HepG2 (cell line): Measurements from ENCODE around the gene OR8B12. TPM values are rescaled to one million over a fixed set of nuclear protein-coding genes. Genes with fewer than 3 reads are reported as not detected.

Experiments used
- ATAC-seq: fragments of 200-7000 bp; cut with Tn5 transposase; 3 replicates; pipeline ENCODE4 v1.9.1; 2020; ENCODE audit warnings: mild to moderate bottlenecking, moderate library complexity
- BruUV-seq: library from RNA; stranded (reverse); fragments of 400-500 nt; replicated peaks from 2 replicates; lab custom pipeline; 2021; lab: Mats Ljungman, UMichigan
- CTCF ChIA-PET: fragments of 300-600 bp; formaldehyde crosslinking; extraction: SDS; loops from one replicate; lab custom pipeline; 2021; ENCODE audit warnings: low total read pairs, inconsistent platforms, low intra/inter-chr PET ratio; lab: Yijun Ruan, JAX
- POLR2A ChIA-PET: fragments of 350-600 bp; sonication (Branson Sonifier 250); formaldehyde crosslinking; loops from one replicate; lab custom pipeline; 2020; ENCODE audit warnings: antibody characterized with exemption, inconsistent platforms; lab: Yijun Ruan, JAX
- DNase-seq: peaks from one replicate; pipeline ENCODE4 v3.0.0-alpha.2; 2015; ENCODE audit warnings: low spot score
- FAIRE-seq: peaks from 3 replicates; lab custom pipeline; 2011; peaks lifted over from hg19 to GRCh38; lab: Jason Lieb, UNC
- H2AFZ ChIP-seq: one replicate; pipeline ENCODE4 v1.6.1; 2011; ENCODE audit warnings: low read length, inconsistent platforms
- H3K27ac ChIP-seq: fragments of 300-600 bp; 3 replicates; pipeline ENCODE4 v1.8.0; 2011; ENCODE audit warnings: mixed run types, mild to moderate bottlenecking, mixed read lengths, low read length, inconsistent platforms; ENCODE audit not compliant: insufficient read depth; ENCODE audit errors: extremely low read length
- H3K27me3 ChIP-seq, 2 experiments: fragments of 200-600 bp in 1 of 2; 2 replicates in 1 of 2; 3 replicates in 1 of 2; pipeline versions ENCODE4 v1.6.0 to v1.8.0; 2011; ENCODE audit warnings: low read length in 2 of 2, mild to moderate bottlenecking in 2 of 2, moderate library complexity in 2 of 2, inconsistent platforms in 1 of 2; ENCODE audit not compliant: insufficient read depth in 2 of 2, control insufficient read depth in 1 of 2
- H3K36me3 ChIP-seq, 2 experiments: fragments of 200-600 bp in 1 of 2; replicated peaks in 1 of 2; 2 replicates in 1 of 2; 3 replicates in 1 of 2; pipeline versions ENCODE4 v1.5.1 to v1.8.0; 2011; ENCODE audit warnings: low read length in 2 of 2, inconsistent platforms in 1 of 2; ENCODE audit not compliant: insufficient read depth in 2 of 2, control insufficient read depth in 1 of 2
- H3K4me1 ChIP-seq: 2 replicates; pipeline ENCODE4 v1.5.1; 2012; ENCODE audit warnings: low read length, inconsistent platforms; ENCODE audit not compliant: insufficient read depth
- H3K4me2 ChIP-seq: 2 replicates; pipeline ENCODE4 v1.6.0; 2011; ENCODE audit warnings: low read depth, low read length, inconsistent platforms
- H3K4me3 ChIP-seq, 3 experiments: fragments of 200-600 bp in 1 of 3; sonication (generic), shearing (Covaris generic) in 1 of 3; replicated peaks in 1 of 3; 2 replicates each; pipeline ENCODE4 v1.5.1; 2011 to 2016; ENCODE audit warnings: low read length in 3 of 3, inconsistent platforms in 2 of 3, low read depth in 2 of 3, mild to moderate bottlenecking in 2 of 3, control low read depth in 1 of 3, mixed read lengths in 1 of 3; ENCODE audit not compliant: insufficient read depth in 1 of 3
- H3K79me2 ChIP-seq: one replicate; pipeline ENCODE4 v1.6.1; 2011; ENCODE audit warnings: low read length, inconsistent platforms; ENCODE audit not compliant: insufficient read depth
- H3K9ac ChIP-seq: 2 replicates; pipeline ENCODE4 v1.6.0; 2011; ENCODE audit warnings: mild to moderate bottlenecking, low read depth, low read length, inconsistent platforms; ENCODE audit not compliant: insufficient read depth
- H3K9me3 ChIP-seq: 2 replicates; pipeline ENCODE4 v1.5.1; 2012; ENCODE audit warnings: mild to moderate bottlenecking, low read length
- H4K20me1 ChIP-seq: 2 replicates; pipeline ENCODE4 v1.6.0; 2011; ENCODE audit warnings: inconsistent platforms, mild to moderate bottlenecking, low read length, moderate library complexity; ENCODE audit not compliant: insufficient read depth
- U2AF1 ChIP-seq: fragments of 200-400 bp; formaldehyde crosslinking; optimal IDR thresholded peaks from 2 replicates; pipeline ENCODE3; 2017; ENCODE audit warnings: mild to moderate bottlenecking, low read depth, low read length
- ZKSCAN1 ChIP-seq: fragments of 150-350 bp; IDR thresholded peaks from 2 replicates; pipeline ENCODE4 v1.6.1; 2014; ENCODE audit warnings: low read length
- ZNF773 ChIP-seq: sonication (generic); formaldehyde crosslinking; IDR thresholded peaks from 2 replicates; pipeline ENCODE4 v1.4.0; 2020; ENCODE audit warnings: missing genetic modification reagents, borderline replicate concordance
- ZNF790 ChIP-seq: sonication (generic); formaldehyde crosslinking; IDR thresholded peaks from 2 replicates; pipeline ENCODE4 v1.8.0; 2022; ENCODE audit warnings: missing genetic modification reagents, mild to moderate bottlenecking, borderline replicate concordance
- ZNF878 ChIP-seq: sonication (generic); formaldehyde crosslinking; IDR thresholded peaks from 2 replicates; pipeline ENCODE4 v1.8.1; 2023; ENCODE audit warnings: mild to moderate bottlenecking, missing genetic modification reagents, moderate library complexity
- WGBS: methylation state at CpG from one replicate; pipeline ENCODE4 v1.1.6; 2017; ENCODE audit warnings: low lambda C conversion rate; 5-methylcytosine and 5-hydroxymethylcytosine counted together
- in situ Hi-C: cut with HindIII; loops from 2 replicates; pipeline ENCODE4 v1.10.0; 2017; ENCODE audit warnings: low pct_unique_long_range_greater_than_20kb; ENCODE audit not compliant: extremely low pct_ligation_motif_present
- intact Hi-C: fragments of 100-400 bp; cut with micrococcal nuclease; formaldehyde crosslinking; loops from one replicate; pipeline ENCODE4 v1.10.0; 2022; ENCODE audit not compliant: unreplicated experiment
- polyA plus RNA-seq, 8 experiments: library from polyadenylated mRNA; depleted of rRNA in 3 of 8; stranded (reverse) in 7 of 8; unstranded in 1 of 8; fragments of >200 nt; fragmentation: Illumina TruSeq in 4 of 8; extraction: Trizol in 4 of 8; gene quantifications; 2 replicates each; pipeline versions ENCODE4 v1.2.1 to v1.2.3, GENCODE V29; 2011 to 2016; ENCODE audit warnings: low read depth in 4 of 8, missing spikeins in 1 of 8, mixed read lengths in 1 of 8; ENCODE audit not compliant: insufficient read depth in 1 of 8
- total RNA-seq, 5 experiments: library from RNA; depleted of rRNA; stranded (reverse); fragments of >200 nt; fragmentation: Illumina TruSeq; extraction: Trizol; gene quantifications; 2 replicates each; pipeline ENCODE4 v1.2.3, GENCODE V29; 2016; ENCODE audit warnings: low read depth in 1 of 5
- TF ChIP-seq, protein P1 (sequence below): IDR thresholded peaks from 2 replicates; pipeline ENCODE4 v1.6.1; 2016
- TF ChIP-seq, protein P2 (sequence below): sonication (generic); formaldehyde crosslinking; IDR thresholded peaks from 2 replicates; pipeline ENCODE4 v1.8.0; 2022; ENCODE audit warnings: mild to moderate bottlenecking, missing genetic modification reagents, moderate library complexity

OR8B12 gene
- total and polyA plus RNA-seq, 2 of the 13 experiments (the other 11 are each of a cell fraction or from before 2014, with no cell fraction given) = not detected

DNA sequence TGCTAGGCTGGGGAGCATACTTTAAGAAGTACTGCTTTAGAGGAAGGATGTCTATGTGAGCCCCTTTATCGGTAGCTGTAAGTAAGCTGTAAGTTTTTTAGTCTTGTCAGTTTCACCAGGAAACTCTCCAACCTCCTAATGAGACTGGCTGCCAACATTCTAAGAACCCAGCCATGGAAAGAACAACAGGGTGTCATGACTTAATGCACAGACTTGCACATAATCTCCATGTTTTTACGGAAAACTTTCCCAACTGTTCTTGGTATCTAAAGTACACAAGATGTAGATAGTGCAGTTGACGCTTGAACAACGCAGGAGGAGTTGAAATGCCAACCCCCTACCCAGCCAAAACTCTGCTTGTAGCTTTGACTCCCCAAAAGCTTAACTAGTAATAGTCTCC, 35.3 kb upstream of the OR8B12 start:
- no peak overlapping the region for H3K4me2 ChIP-seq
- no peak for DNase-seq
- no TSS peak for BruUV-seq
- H3K9ac ChIP-seq = no peak overlapping the region
- intact Hi-C loops (no loop called here), in situ Hi-C loops (no loop called here)
- TF ChIP-seq, protein P1, sequence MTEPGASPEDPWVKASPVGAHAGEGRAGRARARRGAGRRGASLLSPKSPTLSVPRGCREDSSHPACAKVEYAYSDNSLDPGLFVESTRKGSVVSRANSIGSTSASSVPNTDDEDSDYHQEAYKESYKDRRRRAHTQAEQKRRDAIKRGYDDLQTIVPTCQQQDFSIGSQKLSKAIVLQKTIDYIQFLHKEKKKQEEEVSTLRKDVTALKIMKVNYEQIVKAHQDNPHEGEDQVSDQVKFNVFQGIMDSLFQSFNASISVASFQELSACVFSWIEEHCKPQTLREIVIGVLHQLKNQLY (CRISPR knock-in tag) = no peak
- no peak for TF ChIP-seq ZNF773
- TF ChIP-seq, protein P2, sequence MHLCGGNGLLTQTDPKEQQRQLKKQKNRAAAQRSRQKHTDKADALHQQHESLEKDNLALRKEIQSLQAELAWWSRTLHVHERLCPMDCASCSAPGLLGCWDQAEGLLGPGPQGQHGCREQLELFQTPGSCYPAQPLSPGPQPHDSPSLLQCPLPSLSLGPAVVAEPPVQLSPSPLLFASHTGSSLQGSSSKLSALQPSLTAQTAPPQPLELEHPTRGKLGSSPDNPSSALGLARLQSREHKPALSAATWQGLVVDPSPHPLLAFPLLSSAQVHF (CRISPR knock-in tag) = no peak
- no peak for TF ChIP-seq ZKSCAN1
- H3K79me2 ChIP-seq = no peaks in the 10 kb centered on the region
- no peaks in the 10 kb centered on the region for H4K20me1 ChIP-seq
- no peak for FAIRE-seq
- H3K36me3 ChIP-seq = no peaks in the 10 kb centered on the region
- H3K4me1 ChIP-seq = no peaks in the 10 kb centered on the region
- no peak for ATAC-seq
- peaks cover 0 to 9% of the 10 kb centered on the region in 2 experiments; a peak in 2 of 5 replicates for H3K27me3 ChIP-seq
- H3K27ac ChIP-seq = no peak overlapping the region
- no peaks in the 10 kb centered on the region for H3K9me3 ChIP-seq
- ChIA-PET POLR2A (no interaction called here), CTCF (no interaction called here)
- 0% methylated on average over 4 of the region's 4 CpGs for WGBS
- H3K4me3 ChIP-seq = no peak overlapping the region
- no peak overlapping the region for H2AFZ ChIP-seq

DNA sequence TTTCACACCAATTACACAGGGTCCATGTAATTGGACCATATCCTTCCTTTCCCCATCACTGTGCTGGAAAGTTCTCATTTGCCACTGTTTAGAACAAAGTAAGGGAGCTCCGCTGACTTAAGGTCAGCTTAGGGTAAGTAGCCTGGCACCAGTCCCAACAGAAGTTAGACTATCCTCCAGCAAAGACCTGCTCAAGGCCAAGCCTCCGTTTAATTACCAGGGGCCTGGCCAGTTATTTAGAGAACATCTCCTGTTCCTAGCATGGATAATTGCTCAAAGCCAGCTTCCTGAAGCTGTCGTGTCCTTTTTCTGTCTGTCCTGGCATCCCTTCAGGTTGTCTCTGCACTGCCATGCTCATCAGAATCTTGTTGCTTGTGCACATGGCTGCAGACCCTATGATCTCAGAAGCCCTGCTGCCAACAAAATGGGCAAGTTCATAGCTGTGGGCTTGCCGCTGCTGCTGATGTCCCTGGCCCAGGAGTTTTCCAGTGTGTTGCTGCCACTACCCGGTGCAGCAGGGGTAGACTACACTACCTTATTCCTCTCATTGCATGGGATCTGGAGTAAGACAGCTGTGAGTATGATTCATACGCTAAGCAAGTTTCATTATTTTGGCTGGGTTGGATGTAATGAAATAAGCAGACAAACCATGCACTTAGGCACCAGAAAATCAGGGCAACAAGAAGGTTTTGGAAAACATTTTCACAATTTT, 34.4 kb upstream of the OR8B12 start:
- ChIA-PET POLR2A (no interaction called here), CTCF (no interaction called here)
- FAIRE-seq (no peak), DNase-seq (no peak), ATAC-seq (no peak)
- H3K79me2 ChIP-seq = no peaks in the 10 kb centered on the region
- in situ Hi-C loops (no loop called here), intact Hi-C loops (no loop called here)
- H3K4me2 ChIP-seq = no peak overlapping the region
- no peak overlapping the region for H2AFZ ChIP-seq
- WGBS = 23% methylated on average over 4 of the region's 6 CpGs
- H3K36me3 ChIP-seq = no peaks in the 10 kb centered on the region
- H3K4me1 ChIP-seq = no peaks in the 10 kb centered on the region
- H3K27me3 ChIP-seq = peaks cover 0 to 9% of the 10 kb centered on the region in 2 experiments; a peak in 2 of 5 replicates
- H3K27ac ChIP-seq = no peak overlapping the region
- no peaks in the 10 kb centered on the region for H4K20me1 ChIP-seq
- H3K9ac ChIP-seq = no peak overlapping the region
- no peaks in the 10 kb centered on the region for H3K9me3 ChIP-seq
- BruUV-seq = no TSS peak
- no peak overlapping the region for H3K4me3 ChIP-seq
- TF ChIP-seq U2AF1 (no peak), ZNF790 (CRISPR knock-in tag) (no peak), ZNF878 (CRISPR knock-in tag) (no peak)
